NCI-H748 (cell line): ENCODE data around the gene GNAS.
"Not testable (repeated sequence)": the region's sequence is repeated elsewhere in the genome, so short reads cannot be mapped to it uniquely, and the experiment has no call there.

Experiments
- DNase-seq: peaks from one replicate; lab custom pipeline; 2025; ENCODE audit not compliant: unreplicated experiment; lab: John Stamatoyannopoulos, UW

The GNAS gene

GRCh38 chr20:58922036-58922435 is 69.5 kb downstream of the GNAS start:
- DNase-seq, result no peak

DNA sequence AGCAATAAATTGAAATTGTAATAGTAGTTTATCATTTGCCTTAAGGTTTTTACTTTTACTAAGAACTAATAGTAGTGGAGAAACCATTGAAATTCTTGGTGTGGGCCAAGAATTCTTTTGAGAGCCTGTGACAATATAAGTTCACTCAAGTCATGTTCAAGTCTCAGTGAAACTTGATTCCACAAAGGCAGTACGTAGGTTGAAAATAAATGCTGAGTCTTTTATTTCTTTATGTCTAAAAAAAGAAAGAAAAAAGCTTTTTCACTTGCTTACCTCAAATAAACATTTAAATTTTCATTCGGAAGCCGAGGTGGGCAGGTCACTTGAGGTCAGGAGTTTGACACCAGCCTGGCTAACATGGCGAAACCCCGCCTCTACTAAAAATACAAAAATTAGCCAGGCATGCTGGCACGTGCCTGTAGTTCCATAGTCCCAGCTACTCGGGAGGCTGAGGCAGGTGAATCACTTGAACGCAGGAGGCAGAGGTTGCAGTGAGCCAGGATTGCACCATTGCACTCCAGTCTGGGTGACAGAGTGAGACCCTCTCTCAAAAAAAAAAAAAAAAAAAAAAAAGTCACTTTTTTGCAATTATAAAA is 70.7 kb downstream of the GNAS start:
- no peak for DNase-seq

DNA sequence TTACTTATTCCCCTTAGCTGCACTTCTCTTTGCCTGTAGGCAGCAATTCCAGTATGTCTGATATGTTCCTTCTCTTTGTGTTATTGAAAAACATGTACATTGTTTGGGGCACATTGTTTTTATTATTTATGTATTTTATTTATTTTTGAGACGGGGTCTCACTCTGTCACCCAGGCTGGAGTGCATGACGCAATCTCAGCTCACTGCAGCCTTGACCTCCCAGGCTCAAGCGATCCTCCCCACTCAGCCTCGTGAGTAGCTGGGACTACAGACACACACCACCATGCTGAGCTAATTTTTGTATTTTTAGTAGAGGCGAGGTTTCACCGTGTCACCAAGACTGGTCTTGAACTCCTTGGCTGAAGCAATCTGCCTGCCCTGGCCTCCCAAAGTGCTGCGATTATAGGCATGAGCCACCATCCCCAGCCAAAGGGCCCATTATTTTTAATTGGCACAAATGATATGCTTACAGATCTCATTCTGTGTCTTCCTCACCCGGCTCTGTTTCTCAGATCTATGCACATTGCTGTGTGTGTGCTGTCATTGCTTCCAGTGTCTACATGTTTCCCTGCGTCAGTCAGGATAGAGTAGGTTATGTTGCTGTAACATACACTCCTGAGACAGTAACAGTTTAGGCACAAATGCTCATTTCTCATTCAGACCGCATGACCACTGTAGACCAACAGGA is 74.4 kb downstream of the GNAS start:
- no peak for DNase-seq

GRCh38 chr20:58927490-58928061 is 75.1 kb downstream of the GNAS start:
- DNase-seq, result no peak

GRCh38 chr20:58930496-58930895 is 78.0 kb downstream of the GNAS start:
- DNase-seq, result no peak

DNA sequence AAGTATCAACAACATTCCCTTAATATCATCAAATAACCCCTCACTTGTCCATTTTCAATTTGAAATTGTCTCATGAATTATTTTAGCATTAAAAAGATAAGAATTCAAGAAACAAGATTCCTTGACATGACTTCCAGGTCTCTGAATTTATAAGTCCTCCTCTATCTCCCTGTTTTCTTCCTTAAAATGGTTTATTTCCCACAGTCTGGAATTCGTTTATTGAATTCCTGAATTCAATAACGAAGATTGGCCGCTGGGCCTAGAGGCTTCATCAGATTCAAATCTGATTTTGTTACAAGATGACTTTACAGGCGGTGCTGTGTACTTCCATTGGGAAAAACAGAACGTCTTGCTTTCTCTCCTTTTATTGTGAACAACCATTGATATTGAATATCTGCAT is 79.7 kb downstream of the GNAS start:
- DNase-seq, result no peak

- DNase-seq, result no peak
These were observed 85.6 kb downstream of the GNAS start for GRCh38 chr20:58938078-58938477.

DNA sequence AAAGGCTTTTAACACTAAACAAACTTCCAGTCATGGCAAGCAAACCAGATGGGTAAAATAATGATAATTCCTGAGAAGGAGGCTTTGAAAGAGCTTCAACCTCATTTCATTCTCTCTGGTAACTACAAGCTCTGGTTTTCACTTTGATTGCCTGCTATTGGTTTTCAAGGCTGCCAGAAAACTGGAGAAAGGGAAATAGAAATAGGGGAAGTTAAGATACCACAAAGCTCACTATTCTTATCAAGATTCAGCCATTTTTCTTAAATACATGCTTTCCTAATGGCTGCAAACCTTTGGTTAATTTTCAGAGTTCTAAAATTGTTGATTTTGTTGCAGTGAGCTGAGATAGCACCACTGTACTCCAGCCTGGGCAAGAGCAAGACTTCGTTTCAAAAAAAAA is 86.0 kb downstream of the GNAS start:
- DNase-seq, result no peak

- DNase-seq, result no peak
These were observed 89.0 kb downstream of the GNAS start for GRCh38 chr20:58941471-58941870.

DNA sequence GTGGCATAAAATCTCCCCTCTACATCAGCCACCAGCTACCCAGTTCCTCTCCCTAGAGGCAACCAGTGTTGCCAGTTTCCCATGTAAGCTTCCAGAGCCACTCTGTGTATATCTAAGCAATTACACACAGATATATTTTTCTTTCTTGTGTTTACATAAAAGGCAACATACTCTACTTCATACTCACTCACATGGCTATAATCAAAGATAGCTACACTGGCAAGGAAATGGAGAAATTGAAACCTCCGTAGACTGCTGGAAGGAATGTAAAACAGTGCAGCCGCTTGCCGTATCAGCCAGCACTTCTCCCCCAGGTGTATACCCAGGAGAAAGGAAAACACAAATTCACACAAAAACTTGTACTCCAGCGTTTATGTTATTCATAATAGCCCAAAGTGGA is 90.0 kb downstream of the GNAS start:
- no peak for DNase-seq

DNA sequence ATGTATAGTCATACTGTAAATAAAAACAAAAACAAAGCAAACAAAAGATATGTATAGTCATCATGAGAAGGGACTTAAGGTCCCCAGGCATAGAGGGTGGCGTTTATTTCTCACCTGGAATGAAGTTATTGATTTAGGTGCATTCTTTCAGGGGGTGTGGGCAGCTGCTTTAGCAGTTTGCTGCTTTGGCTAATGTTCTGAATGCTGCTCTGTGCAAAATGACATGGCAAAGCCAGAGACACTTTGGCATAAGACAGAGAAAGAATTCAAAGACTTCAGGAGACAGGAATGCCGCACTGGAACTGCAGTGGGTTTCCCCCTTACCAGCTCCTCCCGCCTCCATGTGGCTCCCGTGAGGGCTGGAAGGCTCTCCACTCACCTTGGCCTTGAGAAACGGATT is 92.1 kb downstream of the GNAS start:
- no peak for DNase-seq

DNA sequence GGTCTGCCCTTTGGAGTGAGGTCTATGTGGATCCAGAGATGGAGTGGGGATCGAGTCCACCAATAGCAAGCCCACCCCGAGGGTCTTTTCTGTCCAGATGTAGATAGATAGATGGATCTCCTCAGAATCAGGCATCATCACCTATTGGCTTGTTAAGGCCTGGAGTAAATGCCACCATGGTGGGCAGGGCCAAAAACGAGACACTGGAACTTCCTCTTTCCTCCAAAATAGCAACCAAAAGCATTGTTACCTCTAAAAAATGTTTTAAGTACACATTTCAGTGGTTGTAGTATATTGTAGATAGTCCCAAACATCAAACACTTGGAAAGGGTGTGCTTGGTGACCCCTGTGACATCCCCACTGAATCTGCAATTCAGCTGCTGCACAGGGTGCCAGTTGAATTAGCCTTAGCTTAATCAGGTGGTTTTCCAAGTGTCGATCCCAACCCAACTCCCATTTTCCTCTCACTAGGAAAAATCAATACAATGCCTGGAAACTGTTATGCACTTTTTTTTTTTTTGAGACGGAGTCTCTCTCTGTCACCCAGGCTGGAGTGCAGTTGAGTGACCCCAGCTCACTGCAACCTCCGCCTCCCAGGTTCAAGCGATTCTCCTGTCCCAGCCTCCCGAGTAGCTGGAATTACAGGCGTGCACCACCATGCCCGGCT is 93.6 kb downstream of the GNAS start:
- DNase-seq, result no peak

DNA sequence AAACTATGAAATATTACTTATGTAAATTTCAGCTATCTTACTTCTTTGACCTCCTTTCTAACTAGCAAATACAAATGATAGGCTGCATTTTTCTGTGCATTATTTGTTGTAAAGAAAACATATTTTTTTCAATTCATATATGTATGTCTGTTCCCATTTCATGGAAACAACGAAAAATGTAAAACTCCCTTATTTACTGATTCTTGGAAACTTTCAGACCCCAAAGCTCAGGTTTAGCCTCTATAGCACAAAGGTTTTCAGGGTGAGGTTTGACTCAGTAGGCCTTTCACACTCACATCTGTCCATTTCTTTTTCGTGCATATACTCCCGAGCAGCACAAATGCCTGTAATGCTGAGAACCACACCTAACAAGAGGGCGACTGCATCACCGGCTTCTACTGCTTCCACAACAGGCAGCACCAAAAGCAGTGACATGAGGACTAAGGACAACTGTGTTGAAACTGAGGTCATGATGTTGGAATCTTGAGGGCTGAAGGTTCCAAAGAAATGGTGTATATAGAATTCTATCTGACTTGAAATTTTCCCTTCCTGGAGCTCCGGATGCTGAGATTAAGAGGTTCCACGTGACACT is 95.4 kb downstream of the GNAS start:
- DNase-seq, result not testable (repeated sequence)

- DNase-seq, result no peak
These were observed 98.1 kb downstream of the GNAS start for GRCh38 chr20:58950603-58951002.

DNA sequence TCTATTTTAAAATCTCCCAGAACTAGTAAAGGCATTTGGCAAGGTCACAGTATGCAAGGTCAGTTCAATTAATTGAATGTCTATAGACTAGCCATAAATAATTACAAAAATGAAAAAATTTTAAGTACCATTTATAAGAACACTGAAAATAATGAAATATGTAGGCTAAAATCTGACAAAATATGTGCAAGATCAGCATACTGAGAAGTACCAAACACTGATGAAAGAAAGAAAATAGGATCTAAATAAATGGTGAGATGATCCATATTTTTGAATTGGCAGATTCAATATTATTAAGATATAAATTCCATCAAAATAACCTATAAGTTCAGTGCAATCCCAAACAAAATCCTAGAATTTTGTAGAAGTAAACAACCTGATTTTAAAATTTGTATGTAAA is 100.5 kb downstream of the GNAS start:
- no peak for DNase-seq

GRCh38 chr20:58956078-58956477 is 103.6 kb downstream of the GNAS start:
- peak; percentile 49 for DNase-seq

GRCh38 chr20:58959652-58960051 is 107.1 kb downstream of the GNAS start:
- DNase-seq, result no peak
